ENCODE data around the gene ATF5. TPM values are rescaled to one million over a fixed set of nuclear protein-coding genes. Genes with fewer than 3 reads are reported as not detected.

ATF5 gene
- total and polyA plus RNA-seq, 10 of the 15 experiments (the other 5 are each of a cell fraction or from before 2014, with no cell fraction given), result 9.1 to 133 (median 24.0) TPM

DNA sequence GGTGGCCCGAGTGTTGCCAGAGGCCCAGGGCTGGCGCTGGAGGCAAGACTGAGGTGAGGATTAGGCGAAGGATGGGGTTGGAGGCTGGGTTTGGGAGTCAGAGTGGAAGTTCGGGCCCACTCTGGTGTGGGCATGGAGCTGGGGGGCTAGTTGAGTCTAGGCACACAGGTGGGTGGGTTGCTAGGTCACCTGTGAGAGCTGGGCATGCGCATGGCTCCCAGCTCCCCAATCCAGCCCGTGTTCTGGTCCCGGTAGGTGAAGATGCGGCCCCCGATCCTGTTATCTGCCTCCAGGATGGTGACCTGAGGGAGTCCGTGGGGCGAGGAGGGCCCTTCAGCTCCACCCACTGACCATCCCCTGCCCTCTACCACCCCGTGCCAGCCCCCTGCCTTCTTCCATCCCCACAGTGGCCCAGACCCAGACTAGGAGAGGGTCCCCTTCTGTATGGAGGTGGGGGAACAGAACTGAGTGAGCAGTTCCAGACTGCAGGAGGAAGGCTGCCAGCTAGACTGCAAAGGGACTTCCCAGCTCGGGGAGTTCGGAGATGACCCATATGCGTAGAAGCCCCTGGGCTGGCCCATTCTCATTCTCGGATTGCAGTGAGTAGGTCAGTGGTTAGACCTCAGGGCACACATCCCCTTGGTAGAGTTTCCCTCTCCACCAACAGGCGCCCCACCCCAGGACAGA, 34.0 kb upstream of the ATF5 start (continued):
- TF ChIP-seq, protein P1, sequence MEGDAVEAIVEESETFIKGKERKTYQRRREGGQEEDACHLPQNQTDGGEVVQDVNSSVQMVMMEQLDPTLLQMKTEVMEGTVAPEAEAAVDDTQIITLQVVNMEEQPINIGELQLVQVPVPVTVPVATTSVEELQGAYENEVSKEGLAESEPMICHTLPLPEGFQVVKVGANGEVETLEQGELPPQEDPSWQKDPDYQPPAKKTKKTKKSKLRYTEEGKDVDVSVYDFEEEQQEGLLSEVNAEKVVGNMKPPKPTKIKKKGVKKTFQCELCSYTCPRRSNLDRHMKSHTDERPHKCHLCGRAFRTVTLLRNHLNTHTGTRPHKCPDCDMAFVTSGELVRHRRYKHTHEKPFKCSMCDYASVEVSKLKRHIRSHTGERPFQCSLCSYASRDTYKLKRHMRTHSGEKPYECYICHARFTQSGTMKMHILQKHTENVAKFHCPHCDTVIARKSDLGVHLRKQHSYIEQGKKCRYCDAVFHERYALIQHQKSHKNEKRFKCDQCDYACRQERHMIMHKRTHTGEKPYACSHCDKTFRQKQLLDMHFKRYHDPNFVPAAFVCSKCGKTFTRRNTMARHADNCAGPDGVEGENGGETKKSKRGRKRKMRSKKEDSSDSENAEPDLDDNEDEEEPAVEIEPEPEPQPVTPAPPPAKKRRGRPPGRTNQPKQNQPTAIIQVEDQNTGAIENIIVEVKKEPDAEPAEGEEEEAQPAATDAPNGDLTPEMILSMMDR (IDR thresholded peaks at IDR 0.05 in 2 of 3, conservative IDR thresholded peaks at IDR 0.05 in 1 of 3; ENCODE audit: control insufficient read depth in 2 of 3, extremely low read depth in 1 of 3, insufficient read depth in 1 of 3, low read depth in 3 of 3, low read length in 3 of 3), result no peak
- TF ChIP-seq SMC3 (IDR thresholded peaks at IDR 0.05; ENCODE audit: borderline replicate concordance, low read length), result no peak
- no peak for TF ChIP-seq ZNF24 (IDR thresholded peaks at IDR 0.05)
- no peak; the same call in 1 of the 2 replicates for TF ChIP-seq ESRRA (IDR thresholded peaks at IDR 0.05; ENCODE audit: low read length)
- TF ChIP-seq YBX1 (IDR thresholded peaks at IDR 0.05), result no peak
- no peak for TF ChIP-seq NFXL1 (IDR thresholded peaks at IDR 0.05; ENCODE audit: borderline replicate concordance)
- peak; percentile 38; the same call in 1 of the 2 replicates for TF ChIP-seq POLR2A (IDR thresholded peaks at IDR 0.05; ENCODE audit: low read depth, low read length)
- TF ChIP-seq EGR1 (IDR thresholded peaks at IDR 0.05; ENCODE audit: borderline replicate concordance in 1 of 2, low read depth in 2 of 2, low read length in 2 of 2), result no peak
- TF ChIP-seq, protein P2, sequence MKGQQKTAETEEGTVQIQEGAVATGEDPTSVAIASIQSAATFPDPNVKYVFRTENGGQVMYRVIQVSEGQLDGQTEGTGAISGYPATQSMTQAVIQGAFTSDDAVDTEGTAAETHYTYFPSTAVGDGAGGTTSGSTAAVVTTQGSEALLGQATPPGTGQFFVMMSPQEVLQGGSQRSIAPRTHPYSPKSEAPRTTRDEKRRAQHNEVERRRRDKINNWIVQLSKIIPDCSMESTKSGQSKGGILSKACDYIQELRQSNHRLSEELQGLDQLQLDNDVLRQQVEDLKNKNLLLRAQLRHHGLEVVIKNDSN (IDR thresholded peaks at IDR 0.05; ENCODE audit: borderline replicate concordance, extremely low read length, insufficient read depth, low read depth, low read length), result no peak
- TF ChIP-seq DPF2 (IDR thresholded peaks at IDR 0.05), result peak; percentile 17; the same call in 1 of the 2 replicates
- 0 out of 2 replicates have a peak, but pooled peaks have one; percentile 13 for TF ChIP-seq SMAD5 (IDR thresholded peaks at IDR 0.05; ENCODE audit: low read depth)
- TF ChIP-seq, protein P3, sequence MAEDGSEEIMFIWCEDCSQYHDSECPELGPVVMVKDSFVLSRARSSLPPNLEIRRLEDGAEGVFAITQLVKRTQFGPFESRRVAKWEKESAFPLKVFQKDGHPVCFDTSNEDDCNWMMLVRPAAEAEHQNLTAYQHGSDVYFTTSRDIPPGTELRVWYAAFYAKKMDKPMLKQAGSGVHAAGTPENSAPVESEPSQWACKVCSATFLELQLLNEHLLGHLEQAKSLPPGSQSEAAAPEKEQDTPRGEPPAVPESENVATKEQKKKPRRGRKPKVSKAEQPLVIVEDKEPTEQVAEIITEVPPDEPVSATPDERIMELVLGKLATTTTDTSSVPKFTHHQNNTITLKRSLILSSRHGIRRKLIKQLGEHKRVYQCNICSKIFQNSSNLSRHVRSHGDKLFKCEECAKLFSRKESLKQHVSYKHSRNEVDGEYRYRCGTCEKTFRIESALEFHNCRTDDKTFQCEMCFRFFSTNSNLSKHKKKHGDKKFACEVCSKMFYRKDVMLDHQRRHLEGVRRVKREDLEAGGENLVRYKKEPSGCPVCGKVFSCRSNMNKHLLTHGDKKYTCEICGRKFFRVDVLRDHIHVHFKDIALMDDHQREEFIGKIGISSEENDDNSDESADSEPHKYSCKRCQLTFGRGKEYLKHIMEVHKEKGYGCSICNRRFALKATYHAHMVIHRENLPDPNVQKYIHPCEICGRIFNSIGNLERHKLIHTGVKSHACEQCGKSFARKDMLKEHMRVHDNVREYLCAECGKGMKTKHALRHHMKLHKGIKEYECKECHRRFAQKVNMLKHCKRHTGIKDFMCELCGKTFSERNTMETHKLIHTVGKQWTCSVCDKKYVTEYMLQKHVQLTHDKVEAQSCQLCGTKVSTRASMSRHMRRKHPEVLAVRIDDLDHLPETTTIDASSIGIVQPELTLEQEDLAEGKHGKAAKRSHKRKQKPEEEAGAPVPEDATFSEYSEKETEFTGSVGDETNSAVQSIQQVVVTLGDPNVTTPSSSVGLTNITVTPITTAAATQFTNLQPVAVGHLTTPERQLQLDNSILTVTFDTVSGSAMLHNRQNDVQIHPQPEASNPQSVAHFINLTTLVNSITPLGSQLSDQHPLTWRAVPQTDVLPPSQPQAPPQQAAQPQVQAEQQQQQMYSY (CRISPR knock-in tag; IDR thresholded peaks at IDR 0.05), result no peak
- peak; percentile 14; the same call in 1 of the 2 replicates for TF ChIP-seq JUND (IDR thresholded peaks at IDR 0.05; ENCODE audit: low read depth, low read length)
- TF ChIP-seq, protein P4, sequence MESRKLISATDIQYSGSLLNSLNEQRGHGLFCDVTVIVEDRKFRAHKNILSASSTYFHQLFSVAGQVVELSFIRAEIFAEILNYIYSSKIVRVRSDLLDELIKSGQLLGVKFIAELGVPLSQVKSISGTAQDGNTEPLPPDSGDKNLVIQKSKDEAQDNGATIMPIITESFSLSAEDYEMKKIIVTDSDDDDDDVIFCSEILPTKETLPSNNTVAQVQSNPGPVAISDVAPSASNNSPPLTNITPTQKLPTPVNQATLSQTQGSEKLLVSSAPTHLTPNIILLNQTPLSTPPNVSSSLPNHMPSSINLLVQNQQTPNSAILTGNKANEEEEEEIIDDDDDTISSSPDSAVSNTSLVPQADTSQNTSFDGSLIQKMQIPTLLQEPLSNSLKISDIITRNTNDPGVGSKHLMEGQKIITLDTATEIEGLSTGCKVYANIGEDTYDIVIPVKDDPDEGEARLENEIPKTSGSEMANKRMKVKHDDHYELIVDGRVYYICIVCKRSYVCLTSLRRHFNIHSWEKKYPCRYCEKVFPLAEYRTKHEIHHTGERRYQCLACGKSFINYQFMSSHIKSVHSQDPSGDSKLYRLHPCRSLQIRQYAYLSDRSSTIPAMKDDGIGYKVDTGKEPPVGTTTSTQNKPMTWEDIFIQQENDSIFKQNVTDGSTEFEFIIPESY (IDR thresholded peaks at IDR 0.05), result no peak
- TF ChIP-seq FOXM1 (IDR thresholded peaks at IDR 0.05; ENCODE audit: low read depth, low read length), result no peak
- peak; percentile 94 for TF ChIP-seq RELA (IDR thresholded peaks at IDR 0.05; ENCODE audit: borderline replicate concordance, partially characterized antibody)
- TF ChIP-seq YY1 (IDR thresholded peaks at IDR 0.05; ENCODE audit: low read depth, low read length), result no peak
- TF ChIP-seq EZH2 (IDR thresholded peaks at IDR 0.05; ENCODE audit: borderline replicate concordance, control insufficient read depth, low read depth, low read length), result no peak
